GM19193 (cell line): Measurements from ENCODE around the gene EMID1.
A peak's percentile ranks its signal among the peaks of the same experiment; 100 is the strongest.

Source experiments
- POLR2A ChIP-seq: IDR thresholded peaks from 4 replicates; pipeline ENCODE4 v1.6.1; 2011; ENCODE audit not compliant: insufficient read depth, insufficient read length; ENCODE audit errors: extremely low read depth

The EMID1 gene

DNA sequence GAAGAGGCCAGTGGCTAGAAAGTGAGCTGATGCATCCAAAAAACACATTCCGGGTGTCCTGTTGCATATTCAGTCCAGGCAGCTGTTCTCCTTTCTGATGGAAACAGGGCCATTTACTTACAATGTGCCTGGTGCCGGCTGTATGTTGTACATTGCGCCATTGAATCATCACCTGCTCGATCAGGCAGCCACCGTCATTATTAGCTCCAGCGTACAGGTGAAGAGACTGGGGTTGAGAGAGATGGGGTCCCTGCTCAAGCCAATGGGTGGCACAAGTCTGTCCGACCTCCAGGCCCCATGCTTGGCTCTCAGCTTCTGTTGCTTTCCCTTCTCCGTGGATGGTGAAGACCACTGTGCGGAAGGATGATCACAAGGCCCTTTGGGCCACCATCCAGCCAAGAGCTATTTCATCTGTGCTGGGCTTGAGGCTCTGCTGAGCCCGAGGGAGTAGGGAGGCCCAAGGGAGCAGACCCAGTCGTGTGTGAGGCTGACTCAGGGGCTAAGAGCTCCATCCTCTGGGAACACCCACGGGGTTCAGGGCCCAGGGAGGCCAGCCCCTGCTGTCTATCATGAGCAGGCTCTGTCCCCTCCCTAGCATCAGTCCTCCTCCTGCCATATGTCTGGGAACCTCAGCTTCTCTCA, 20.7 kb upstream of the EMID1 start:
- no peak for TF ChIP-seq POLR2A

GRCh38 chr22:29186302-29186701, 19.4 kb upstream of the EMID1 start:
- no peak for TF ChIP-seq POLR2A

DNA sequence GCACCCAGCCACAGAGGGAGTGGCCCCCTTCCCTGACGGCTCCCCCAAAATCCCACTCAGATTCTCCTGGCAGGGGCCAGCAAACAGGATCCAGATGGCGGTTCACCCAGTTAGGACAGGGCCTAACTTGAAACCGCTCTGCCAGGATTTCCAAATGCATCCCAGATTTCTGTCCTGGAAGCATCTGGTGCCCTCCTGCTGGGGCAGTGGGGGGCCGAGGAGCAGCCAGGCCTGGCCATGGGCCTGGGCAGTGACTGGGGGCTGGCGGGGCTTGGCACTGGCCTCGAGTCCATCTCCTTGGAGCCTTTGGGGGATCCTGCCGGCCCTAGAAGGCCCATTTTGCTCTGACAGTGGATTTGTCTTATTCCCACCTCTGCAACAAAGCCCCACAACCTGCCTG, 17.9 kb upstream of the EMID1 start:
- TF ChIP-seq POLR2A = no peak

- TF ChIP-seq POLR2A = no peak
Measured at GRCh38 chr22:29190051-29190450, 15.6 kb upstream of the EMID1 start.

DNA sequence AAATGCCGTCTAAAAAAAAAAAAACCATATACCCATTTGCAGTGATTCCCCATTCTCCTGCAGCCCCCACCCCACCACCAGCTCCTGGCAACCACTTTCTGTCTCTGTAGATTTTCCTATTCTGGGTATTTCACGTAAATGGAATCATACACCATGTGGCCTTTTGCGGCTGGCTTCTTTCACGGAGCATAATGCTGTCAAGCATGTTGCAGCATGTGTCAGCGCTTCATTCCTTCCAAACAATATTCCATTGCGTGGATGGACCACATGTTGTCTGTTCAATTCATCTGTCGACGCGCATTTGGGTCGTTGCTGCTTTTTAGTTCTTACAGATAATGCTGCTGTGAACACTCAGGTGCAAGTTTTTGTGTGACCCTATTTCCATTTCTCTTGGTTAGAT, 14.8 kb upstream of the EMID1 start:
- no peak for TF ChIP-seq POLR2A

- no peak for TF ChIP-seq POLR2A
Measured at GRCh38 chr22:29193021-29193420, 12.7 kb upstream of the EMID1 start.

DNA sequence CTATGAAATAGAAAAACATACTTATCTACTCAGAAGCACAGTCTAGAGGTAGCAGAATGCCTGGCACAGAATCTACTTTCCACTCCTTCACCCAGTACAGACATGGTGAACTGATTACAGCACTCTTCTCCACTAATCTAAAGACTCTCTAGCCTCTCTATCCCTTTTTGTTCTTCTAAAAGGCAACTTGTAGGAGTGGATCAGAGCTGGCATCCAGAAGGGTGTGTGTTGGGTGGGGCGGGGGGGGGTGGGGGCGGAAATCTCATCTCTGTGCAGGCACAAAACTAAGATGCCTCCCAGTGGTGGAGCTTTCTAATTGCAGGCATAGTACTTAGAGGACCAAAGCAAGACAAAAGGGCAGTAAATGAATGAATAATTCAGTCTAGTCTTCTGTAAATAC, 11.5 kb upstream of the EMID1 start:
- no peak for TF ChIP-seq POLR2A

- no peak for TF ChIP-seq POLR2A
Measured at GRCh38 chr22:29195118-29195963, 10.4 kb upstream of the EMID1 start.

GRCh38 chr22:29195964-29196666, 9.6 kb upstream of the EMID1 start:
- TF ChIP-seq POLR2A = no peak

- no peak for TF ChIP-seq POLR2A
Measured at GRCh38 chr22:29197096-29197495, 8.6 kb upstream of the EMID1 start.

DNA sequence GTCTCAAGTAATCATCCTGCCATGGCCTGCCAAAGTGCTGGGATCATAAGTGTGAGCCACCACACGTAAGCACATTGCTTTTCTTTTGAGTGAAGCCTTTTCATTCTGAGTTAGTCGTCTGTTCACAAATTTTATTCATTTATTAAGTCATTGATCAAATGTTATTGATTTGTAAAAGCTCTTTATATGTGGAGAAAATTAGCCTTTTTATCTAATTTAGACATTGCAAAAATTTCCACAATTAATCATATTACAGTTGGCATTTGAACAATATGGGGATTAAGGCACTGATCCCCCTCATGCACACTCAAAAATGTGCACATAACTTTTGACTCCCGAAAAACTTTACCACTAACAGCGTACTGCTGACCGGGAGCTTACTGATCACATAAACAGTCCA, 7.5 kb upstream of the EMID1 start:
- no peak for TF ChIP-seq POLR2A

DNA sequence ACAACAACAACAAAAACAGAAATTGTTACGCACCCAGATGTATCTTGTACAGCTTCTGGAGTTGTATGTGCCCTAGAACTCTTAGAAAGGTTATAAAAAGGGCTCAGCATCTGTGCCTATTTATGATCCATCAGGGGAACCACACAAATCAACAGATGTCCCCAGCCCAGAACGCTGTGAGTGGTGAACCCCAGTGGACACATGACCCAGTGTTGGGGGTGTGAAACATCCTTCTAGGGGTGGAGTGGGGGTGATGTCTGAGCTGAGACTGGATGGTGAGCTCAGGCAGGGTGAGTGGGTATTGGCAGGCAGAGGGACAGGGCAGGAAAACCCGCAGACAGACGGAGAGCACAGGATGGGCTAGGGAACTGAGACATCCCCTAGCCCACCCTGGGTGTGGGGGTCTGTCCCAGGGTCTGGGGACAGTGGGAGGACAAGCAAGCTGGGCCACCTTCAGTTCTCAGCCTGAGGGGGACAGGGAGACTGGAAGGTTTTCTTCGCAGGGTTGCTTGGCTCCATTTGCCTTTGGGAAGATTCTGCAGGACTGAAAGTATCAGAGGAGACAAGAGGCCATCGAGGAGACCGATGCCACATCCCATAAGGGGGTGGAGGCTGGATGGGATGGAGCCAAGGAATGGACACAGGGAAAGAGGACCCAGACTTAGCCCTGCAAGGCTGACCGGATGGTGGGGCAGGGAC, 5.8 kb upstream of the EMID1 start:
- TF ChIP-seq POLR2A = no peak

DNA sequence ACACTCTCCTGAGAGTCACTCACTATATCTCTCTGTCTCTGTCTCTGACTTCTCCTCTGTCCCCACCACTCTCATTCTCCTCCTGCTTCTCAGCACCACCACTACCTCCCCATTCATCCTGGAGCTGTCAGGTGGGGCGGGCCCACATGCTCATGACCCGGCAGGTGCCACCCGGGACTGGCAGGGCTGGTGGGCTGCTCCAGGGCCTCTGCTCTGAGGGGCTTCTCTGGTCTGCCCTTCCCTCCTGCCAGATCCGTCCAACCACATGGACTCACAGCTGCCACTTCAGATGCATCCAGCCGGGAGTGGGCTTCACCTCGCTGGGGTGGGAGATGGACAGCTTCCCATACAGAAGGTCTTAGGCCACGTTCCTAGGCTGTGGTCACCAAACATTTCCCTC, 4.8 kb upstream of the EMID1 start:
- TF ChIP-seq POLR2A = no peak

GRCh38 chr22:29201782-29202181, 3.9 kb upstream of the EMID1 start:
- TF ChIP-seq POLR2A = no peak

- TF ChIP-seq POLR2A = peak; percentile 66
Measured at GRCh38 chr22:29202212-29203192, 3.2 kb upstream of the EMID1 start.
